HG02588 (cell line): ENCODE data around the gene LAMA3.
A peak's percentile ranks its signal among the peaks of the same experiment; 100 is the strongest.

Source experiments
- ATAC-seq: cut with Tn5 transposase; IDR thresholded peaks from one replicate; pipeline ENCODE4 v1.9.1; 2021; ENCODE audit warnings: mild to moderate bottlenecking, moderate library complexity; ENCODE audit not compliant: unreplicated experiment

LAMA3 gene

GRCh38 chr18:23704806-23705205 is 15.6 kb downstream of the LAMA3 start:
- ATAC-seq, result no peak

DNA sequence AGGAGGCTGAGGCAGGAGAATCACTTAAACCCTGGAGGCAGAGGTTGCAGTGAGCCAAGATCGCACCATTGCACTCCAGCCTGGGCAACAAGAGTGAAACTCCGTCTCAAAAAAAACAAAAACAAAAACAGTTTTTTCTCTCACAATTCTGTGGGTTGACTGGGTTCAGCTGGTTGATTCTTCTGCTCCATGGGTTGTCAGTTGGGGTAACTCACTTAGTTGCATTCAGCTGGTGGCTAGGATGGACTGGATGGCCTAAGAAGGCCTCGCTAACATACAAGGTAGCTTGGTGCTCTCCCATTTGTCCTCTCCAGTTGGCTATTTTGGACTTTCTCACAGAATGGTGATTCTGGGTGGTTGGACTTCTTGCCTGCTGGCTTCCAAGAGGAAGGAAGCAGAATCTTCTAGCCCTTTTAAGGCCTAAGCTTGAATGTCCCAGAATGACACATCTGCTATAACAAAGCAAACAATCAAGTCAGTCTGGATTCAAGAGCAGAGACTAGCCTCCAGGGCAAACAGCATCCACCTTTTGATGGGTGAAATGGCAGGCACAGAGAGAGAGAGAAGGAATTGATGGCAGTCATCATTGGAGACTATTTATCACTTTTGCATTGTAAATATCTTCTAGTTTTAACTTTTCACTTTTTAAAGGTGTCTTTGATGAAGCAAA is 17.9 kb downstream of the LAMA3 start:
- no peak for ATAC-seq

DNA sequence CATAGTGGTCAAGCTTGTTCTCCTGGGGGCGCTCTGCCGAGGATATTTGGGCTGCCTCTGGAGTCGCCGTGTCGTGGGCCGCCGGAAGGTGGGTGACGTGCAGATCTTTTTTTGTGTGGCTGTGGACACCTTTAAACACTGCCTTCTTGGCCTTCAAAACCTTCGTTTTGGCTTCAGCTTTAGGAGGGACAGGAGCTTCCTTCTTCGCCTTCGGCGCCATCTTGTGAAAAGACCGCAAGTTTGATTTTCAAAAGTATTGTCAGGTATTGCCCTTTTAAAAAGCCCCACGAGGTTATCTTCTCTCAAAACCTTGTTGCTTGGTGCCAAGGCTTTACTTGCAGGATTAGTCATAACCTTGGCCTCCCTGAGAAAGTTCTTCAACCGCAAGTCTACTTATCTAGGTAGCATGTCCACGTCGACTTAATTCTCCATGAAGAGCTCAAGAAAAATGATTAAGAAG is 20.8 kb downstream of the LAMA3 start:
- ATAC-seq, result no peak

- no peak for ATAC-seq
Measured at GRCh38 chr18:23710946-23711345, 21.7 kb downstream of the LAMA3 start.

DNA sequence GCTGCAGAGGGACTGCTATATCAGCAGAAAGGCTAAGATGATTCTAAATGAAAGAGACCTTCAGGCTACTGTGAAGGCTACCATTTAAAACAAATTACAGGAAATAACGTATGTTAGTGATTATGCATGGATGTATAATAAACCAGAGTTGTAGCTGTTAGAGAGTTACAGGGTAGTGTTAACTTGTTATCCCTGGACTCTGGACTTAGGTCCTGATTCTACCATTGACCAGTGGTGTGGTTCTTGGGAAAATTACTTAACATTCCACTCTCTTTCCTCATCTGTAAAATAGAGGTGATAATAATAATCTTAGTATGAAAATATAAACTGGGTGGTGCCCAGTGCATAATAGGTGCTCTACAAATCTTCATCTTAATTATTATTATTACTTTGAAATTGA is 22.2 kb downstream of the LAMA3 start:
- ATAC-seq, result no peak

- ATAC-seq, result no peak
Measured at GRCh38 chr18:23712445-23712844, 23.2 kb downstream of the LAMA3 start.

GRCh38 chr18:23714576-23714975 is 25.3 kb downstream of the LAMA3 start:
- no peak for ATAC-seq

- peak; percentile 51 for ATAC-seq
Measured at GRCh38 chr18:23716079-23716478, 26.8 kb downstream of the LAMA3 start.

DNA sequence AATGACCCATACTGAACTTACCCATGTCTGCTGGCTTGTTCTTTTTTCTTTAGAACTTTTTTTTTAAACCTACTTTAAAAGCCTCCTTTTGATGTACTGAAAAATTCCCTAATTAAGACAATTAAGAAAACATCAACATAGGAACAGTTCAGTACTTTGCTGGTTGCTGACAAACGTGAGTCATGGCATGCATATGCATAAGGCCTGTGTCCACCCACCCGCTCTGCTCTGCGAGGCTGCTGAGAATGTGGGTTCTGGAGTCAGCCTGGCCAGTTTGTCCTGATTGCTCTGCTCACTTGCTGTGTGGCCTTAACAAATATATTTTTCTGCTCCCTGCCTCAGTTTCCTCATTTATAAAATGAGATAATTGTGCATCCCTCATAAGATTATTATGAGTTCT is 27.3 kb downstream of the LAMA3 start:
- no peak for ATAC-seq

DNA sequence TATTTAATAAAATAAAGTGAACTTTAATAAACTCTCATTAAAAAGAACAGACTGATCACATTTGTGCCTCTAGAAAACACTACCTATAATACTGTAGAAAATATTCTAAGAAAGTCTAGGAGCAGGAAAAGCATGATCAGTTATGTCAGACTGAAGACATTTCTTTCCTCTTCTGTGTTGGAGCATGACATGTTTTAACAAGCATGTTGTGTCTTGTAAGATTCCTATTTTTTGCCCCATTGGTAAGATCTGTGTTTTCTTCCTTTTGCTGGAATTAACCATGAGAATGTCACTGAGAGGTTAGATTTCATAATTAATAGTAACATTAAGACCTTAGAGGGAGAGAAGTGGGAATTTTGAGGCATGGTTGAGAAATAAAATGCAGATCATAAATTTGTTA is 27.7 kb downstream of the LAMA3 start:
- ATAC-seq, result no peak

DNA sequence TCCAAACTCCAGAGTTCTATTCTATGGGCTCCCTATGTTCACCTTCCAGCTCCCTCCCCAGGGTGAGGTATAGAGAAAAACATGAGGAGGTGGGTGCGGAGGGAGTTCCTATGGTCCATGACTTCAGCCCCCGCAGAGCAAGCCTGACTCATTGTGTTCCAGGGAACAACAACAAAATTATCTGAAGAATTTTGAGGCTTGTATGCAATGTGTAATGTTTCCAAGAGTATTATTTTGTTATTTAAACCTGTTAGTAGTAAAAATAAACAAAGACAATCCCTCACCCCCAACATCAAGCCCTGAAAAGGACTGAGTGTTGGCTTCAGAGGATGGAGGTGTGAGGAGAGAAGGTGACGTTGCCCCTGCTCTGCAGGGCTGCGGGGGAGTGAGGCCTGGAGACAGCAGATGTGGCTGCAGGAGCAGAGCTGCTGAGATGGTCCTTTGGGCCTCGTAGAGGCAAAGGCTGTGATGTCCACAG is 29.0 kb downstream of the LAMA3 start:
- no peak for ATAC-seq

- ATAC-seq, result no peak
Measured at GRCh38 chr18:23718731-23719130, 29.5 kb downstream of the LAMA3 start.

DNA sequence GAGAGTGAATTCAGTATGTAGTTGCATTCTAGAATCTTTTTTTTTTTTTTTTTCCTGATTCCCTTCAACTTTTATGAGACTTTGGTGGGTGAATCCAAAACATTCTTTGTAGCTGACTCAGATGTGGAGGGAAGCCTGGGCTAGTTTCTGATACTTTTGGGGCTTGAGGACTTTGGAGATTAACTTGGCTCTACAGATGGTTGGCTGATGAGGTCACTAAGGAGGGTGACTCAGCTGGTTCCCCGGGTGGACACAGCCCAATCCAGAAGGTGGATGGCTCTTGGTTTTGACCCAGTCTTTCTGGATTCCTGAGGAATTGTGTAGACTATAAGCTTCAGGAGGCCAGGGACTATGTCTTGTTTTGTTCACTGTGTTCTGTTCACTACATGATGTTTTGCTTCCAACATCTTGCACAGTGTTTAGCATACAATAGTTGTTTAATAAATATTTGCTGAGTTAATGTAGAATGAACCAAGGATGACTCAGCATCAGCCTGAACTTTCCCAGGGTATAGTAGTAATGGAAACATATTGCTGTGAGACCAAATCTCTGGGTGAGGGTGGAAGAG is 30.5 kb downstream of the LAMA3 start:
- no peak for ATAC-seq

- ATAC-seq, result no peak
Measured at GRCh38 chr18:23721696-23722480, 32.6 kb downstream of the LAMA3 start.

DNA sequence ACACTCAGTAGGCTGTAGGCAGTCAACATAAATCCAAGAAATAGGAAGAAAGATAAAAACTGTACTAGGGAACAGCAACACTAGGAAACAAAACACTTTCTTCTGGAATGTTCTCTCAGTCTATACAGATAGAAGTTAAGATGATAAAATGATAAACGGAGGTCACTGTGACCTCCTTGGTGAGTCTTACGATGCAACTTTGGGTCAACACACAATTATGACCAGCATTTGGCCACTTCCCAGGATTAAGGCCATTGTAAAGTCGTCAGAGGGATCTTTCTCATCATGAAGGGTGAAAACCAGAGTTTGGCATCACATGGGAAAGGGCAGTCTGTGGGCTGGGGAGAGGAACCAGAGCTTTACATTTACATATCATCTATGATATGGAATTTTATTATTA is 33.4 kb downstream of the LAMA3 start:
- ATAC-seq, result no peak

GRCh38 chr18:23723121-23723520 is 33.9 kb downstream of the LAMA3 start:
- no peak for ATAC-seq

DNA sequence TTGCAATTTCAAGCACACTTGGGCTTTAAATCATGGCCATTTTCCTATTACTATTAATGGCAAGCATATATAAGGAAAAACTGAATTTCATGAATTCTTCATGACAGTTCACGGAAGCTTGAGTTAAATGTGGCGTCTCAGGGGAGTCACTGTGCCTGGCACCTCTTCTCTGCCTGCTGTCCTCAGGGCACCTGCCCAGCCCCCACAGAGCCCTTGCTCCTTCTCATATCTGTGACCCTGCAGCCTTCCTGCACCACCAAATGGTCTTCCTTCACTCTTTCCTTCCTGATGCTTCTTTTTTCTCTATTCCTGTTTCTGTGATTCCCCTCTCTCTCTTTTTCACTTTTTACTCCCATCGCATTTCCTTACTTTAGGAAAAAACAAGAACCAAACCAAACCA is 35.4 kb downstream of the LAMA3 start:
- no peak for ATAC-seq

DNA sequence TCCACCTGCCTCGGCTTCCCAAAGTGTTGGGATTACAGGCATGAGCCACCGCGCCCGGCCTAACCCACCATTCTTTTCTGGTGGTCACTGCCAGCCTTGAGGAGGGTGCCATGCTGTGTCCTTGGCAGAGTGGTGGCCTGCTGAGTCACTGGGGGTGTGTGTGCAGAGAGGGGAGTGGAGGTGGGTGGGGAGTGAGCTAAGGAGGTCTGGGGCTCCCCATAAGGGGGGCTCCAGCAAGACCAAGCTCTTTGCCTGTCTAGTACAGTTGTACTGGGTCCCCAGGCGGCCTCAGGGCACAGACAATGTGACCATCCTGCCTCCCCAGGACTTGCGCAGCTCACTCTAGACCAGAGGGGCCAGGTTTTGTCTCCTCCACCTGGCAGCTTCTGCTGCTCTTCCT is 36.1 kb downstream of the LAMA3 start:
- no peak for ATAC-seq

GRCh38 chr18:23725827-23726661 is 36.8 kb downstream of the LAMA3 start:
- ATAC-seq, result no peak

- no peak for ATAC-seq
Measured at GRCh38 chr18:23727707-23728493, 38.6 kb downstream of the LAMA3 start.
